Neural cell (in vitro differentiated cells): Measurements from ENCODE around the gene PLXNA2. TPM values are rescaled to one million over a fixed set of nuclear protein-coding genes. Genes with fewer than 3 reads are reported as not detected.

Source experiments
- H2AFZ ChIP-seq: fragments of 200-600, 300-800 bp; sonication (generic), shearing (Covaris generic); 2 replicates; pipeline ENCODE4 v1.6.0; 2014; ENCODE audit warnings: low read depth, mild to moderate bottlenecking, antibody characterized with exemption, low read length, moderate library complexity
- H3F3A ChIP-seq: fragments of 200-600 bp; shearing (Covaris generic); 2 replicates; pipeline ENCODE4 v1.6.1; 2016; ENCODE audit warnings: mild to moderate bottlenecking, moderate library complexity, mixed read lengths, antibody characterized with exemption, low read length; ENCODE audit not compliant: insufficient read depth, poor library complexity, severe bottlenecking
- H3K27ac ChIP-seq: fragments of 200-600, 300-800 bp; sonication (generic), shearing (Covaris generic); 2 replicates; pipeline ENCODE4 v1.5.1; 2014; ENCODE audit warnings: mild to moderate bottlenecking, low read length, moderate library complexity
- H3K27me3 ChIP-seq: fragments of 300-800, 200-600 bp; sonication (generic), shearing (Covaris generic); 2 replicates; pipeline ENCODE4 v1.6.0; 2014; ENCODE audit warnings: mild to moderate bottlenecking, low read depth, low read length, moderate library complexity; ENCODE audit not compliant: insufficient read depth
- H3K36me3 ChIP-seq: fragments of 300-800, 200-600 bp; sonication (generic), shearing (Covaris generic); 2 replicates; pipeline ENCODE4 v1.5.1; 2014; ENCODE audit warnings: mild to moderate bottlenecking, antibody characterized with exemption, low read length, moderate library complexity; ENCODE audit not compliant: insufficient read depth
- H3K4me2 ChIP-seq: fragments of 300-800, 200-600 bp; sonication (generic), shearing (Covaris generic); 2 replicates; pipeline ENCODE4 v1.6.0; 2014; ENCODE audit warnings: mild to moderate bottlenecking, low read length
- H3K4me3 ChIP-seq: fragments of 300-800, 200-600 bp; sonication (generic), shearing (Covaris generic); 2 replicates; pipeline ENCODE4 v1.5.1; 2014; ENCODE audit warnings: mild to moderate bottlenecking, low read length, moderate library complexity
- H3K79me2 ChIP-seq: fragments of 200-600 bp; shearing (Covaris generic); replicated peaks from 2 replicates; pipeline ENCODE4 v1.6.0; 2014; ENCODE audit warnings: mild to moderate bottlenecking, low read length, moderate library complexity; ENCODE audit not compliant: insufficient read depth
- H3K9ac ChIP-seq: fragments of 300-800, 200-600 bp; sonication (generic), shearing (Covaris generic); 2 replicates; pipeline ENCODE4 v1.6.1; 2016; ENCODE audit warnings: mild to moderate bottlenecking, low read length, mixed read lengths
- H3K9me2 ChIP-seq: fragments of 200-600 bp; shearing (Covaris generic); 2 replicates; pipeline ENCODE4 v1.6.1; 2016; ENCODE audit warnings: mild to moderate bottlenecking, low read length, mixed read lengths; ENCODE audit not compliant: insufficient read depth
- H3K9me3 ChIP-seq: fragments of 200-600, 300-800 bp; sonication (generic), shearing (Covaris generic); 2 replicates; pipeline ENCODE4 v1.6.1; 2016; ENCODE audit warnings: mild to moderate bottlenecking, mixed run types, low read length, moderate library complexity, mixed read lengths
- H4K20me1 ChIP-seq: fragments of 200-600 bp; shearing (Covaris generic); 2 replicates; pipeline ENCODE4 v1.6.1; 2016; ENCODE audit warnings: mild to moderate bottlenecking, mixed run types; ENCODE audit not compliant: insufficient read depth
- CTCF ChIP-seq: fragments of 450-650 bp; IDR thresholded peaks from 2 replicates; pipeline ENCODE4 v1.5.1; 2014; ENCODE audit warnings: antibody characterized with exemption, mild to moderate bottlenecking, moderate library complexity; ENCODE audit not compliant: poor library complexity, severe bottlenecking
- EP300 ChIP-seq: fragments of 450-650 bp; conservative IDR thresholded peaks from 2 replicates; pipeline ENCODE4 v1.6.1; 2014; ENCODE audit warnings: antibody characterized with exemption, mild to moderate bottlenecking, moderate library complexity; ENCODE audit not compliant: poor library complexity, severe bottlenecking
- EZH2 ChIP-seq: fragments of 200-600, 300-800 bp; shearing (Covaris generic), sonication (generic); IDR thresholded peaks from 2 replicates; pipeline ENCODE4 v1.6.1; 2014; ENCODE audit warnings: antibody characterized with exemption, low read length, borderline replicate concordance, mild to moderate bottlenecking; ENCODE audit not compliant: insufficient read depth, poor library complexity, severe bottlenecking
- MXI1 ChIP-seq: fragments of 450-650 bp; conservative IDR thresholded peaks from 2 replicates; pipeline ENCODE4 v1.6.1; 2014; ENCODE audit warnings: antibody characterized with exemption, mild to moderate bottlenecking; ENCODE audit not compliant: poor library complexity, severe bottlenecking
- POLR2AphosphoS5 ChIP-seq: IDR thresholded peaks from 2 replicates; pipeline ENCODE4 v1.6.1; 2012
- RAD21 ChIP-seq: fragments of 450-650 bp; conservative IDR thresholded peaks from 2 replicates; pipeline ENCODE4 v1.6.1; 2014; ENCODE audit warnings: antibody characterized with exemption, mild to moderate bottlenecking, moderate library complexity
- SMC3 ChIP-seq: fragments of 450-650 bp; conservative IDR thresholded peaks from 2 replicates; pipeline ENCODE4 v1.6.1; 2014; ENCODE audit warnings: antibody characterized with exemption, mild to moderate bottlenecking, moderate library complexity; ENCODE audit not compliant: poor library complexity
- TAF1 ChIP-seq: IDR thresholded peaks from 2 replicates; pipeline ENCODE4 v1.6.1; 2012; ENCODE audit warnings: low read depth
- polyA plus RNA-seq: library from polyadenylated mRNA; depleted of rRNA; stranded (reverse); fragments of >200 nt; gene quantifications from 2 replicates; pipeline ENCODE4 v1.2.3, GENCODE V29; 2014
- TF ChIP-seq, protein P1 (sequence below): IDR thresholded peaks from 2 replicates; pipeline ENCODE4 v1.6.1; 2012; ENCODE audit warnings: borderline replicate concordance

The PLXNA2 gene
- polyA plus RNA-seq, 1 donor from 2014 or later, result 30.6 TPM

DNA sequence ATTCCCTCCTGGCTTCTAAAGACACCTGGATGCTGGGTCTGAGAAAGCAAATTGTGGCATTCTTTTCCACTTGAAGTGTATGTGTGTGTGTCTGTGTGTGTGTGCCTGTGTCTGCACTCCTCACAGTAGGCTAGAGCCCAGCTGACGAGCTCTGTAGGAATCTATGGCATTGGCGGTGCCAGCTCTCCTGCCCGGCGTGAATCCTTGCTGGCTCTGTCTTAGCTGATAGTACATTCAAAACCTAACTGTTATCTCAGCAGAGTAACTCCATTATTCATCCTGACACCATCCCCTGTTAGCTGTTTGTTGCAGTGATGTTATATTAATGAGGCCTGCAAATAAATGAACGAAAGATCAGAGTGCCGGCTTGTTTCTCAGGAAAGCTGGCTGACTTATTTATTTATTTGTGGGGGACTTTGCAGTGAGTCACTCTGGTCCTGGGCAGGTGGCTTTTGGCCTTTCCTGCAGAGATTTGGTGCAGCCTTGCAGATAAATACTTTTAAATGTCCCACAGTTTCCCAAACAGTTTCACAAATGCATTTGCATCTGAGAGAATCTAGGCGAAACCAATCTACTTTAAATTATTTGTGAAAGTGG, 172.7 kb downstream of the PLXNA2 start:
- TF ChIP-seq, protein P1, sequence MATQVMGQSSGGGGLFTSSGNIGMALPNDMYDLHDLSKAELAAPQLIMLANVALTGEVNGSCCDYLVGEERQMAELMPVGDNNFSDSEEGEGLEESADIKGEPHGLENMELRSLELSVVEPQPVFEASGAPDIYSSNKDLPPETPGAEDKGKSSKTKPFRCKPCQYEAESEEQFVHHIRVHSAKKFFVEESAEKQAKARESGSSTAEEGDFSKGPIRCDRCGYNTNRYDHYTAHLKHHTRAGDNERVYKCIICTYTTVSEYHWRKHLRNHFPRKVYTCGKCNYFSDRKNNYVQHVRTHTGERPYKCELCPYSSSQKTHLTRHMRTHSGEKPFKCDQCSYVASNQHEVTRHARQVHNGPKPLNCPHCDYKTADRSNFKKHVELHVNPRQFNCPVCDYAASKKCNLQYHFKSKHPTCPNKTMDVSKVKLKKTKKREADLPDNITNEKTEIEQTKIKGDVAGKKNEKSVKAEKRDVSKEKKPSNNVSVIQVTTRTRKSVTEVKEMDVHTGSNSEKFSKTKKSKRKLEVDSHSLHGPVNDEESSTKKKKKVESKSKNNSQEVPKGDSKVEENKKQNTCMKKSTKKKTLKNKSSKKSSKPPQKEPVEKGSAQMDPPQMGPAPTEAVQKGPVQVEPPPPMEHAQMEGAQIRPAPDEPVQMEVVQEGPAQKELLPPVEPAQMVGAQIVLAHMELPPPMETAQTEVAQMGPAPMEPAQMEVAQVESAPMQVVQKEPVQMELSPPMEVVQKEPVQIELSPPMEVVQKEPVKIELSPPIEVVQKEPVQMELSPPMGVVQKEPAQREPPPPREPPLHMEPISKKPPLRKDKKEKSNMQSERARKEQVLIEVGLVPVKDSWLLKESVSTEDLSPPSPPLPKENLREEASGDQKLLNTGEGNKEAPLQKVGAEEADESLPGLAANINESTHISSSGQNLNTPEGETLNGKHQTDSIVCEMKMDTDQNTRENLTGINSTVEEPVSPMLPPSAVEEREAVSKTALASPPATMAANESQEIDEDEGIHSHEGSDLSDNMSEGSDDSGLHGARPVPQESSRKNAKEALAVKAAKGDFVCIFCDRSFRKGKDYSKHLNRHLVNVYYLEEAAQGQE, result no peak
- TF ChIP-seq SMC3 (no peak), TAF1 (no peak), RAD21 (no peak), POLR2AphosphoS5 (no peak), EP300 (no peak), CTCF (no peak), MXI1 (no peak), EZH2 (no peak)
- no peak overlapping the region for H3K4me2 ChIP-seq
- H3F3A ChIP-seq, result no peaks in the 10 kb centered on the region
- H3K9me3 ChIP-seq, result no peaks in the 10 kb centered on the region
- H3K27ac ChIP-seq, result no peak overlapping the region
- H3K4me3 ChIP-seq, result no peak overlapping the region
- H3K36me3 ChIP-seq, result peaks cover 22% of the 10 kb centered on the region
- H4K20me1 ChIP-seq, result no peaks in the 10 kb centered on the region
- no peaks in the 10 kb centered on the region for H3K9me2 ChIP-seq
- no peak overlapping the region for H3K9ac ChIP-seq
- H3K79me2 ChIP-seq, result no peaks in the 10 kb centered on the region
- H3K27me3 ChIP-seq, result no peaks in the 10 kb centered on the region
- no peak overlapping the region for H2AFZ ChIP-seq

GRCh38 chr1:208069908-208070307, 174.3 kb downstream of the PLXNA2 start:
- Histone ChIP-seq H3K9me3 (no peaks in the 10 kb centered on the region), H3K27ac (no peak overlapping the region), H3F3A (no peaks in the 10 kb centered on the region), H3K9ac (no peak overlapping the region), H3K79me2 (no peaks in the 10 kb centered on the region), H3K4me3 (no peak overlapping the region), H4K20me1 (no peaks in the 10 kb centered on the region), H3K4me2 (no peak overlapping the region), H3K27me3 (no peaks in the 10 kb centered on the region), H3K9me2 (no peaks in the 10 kb centered on the region), H3K36me3 (peaks cover 19% of the 10 kb centered on the region), H2AFZ (no peak overlapping the region)
- TF ChIP-seq TAF1, result no peak
- TF ChIP-seq CTCF, result no peak
- TF ChIP-seq, protein P1, result no peak
- no peak for TF ChIP-seq RAD21
- no peak for TF ChIP-seq POLR2AphosphoS5
- TF ChIP-seq MXI1, result no peak
